ENCODE results near the gene IZUMO4. TPM values are rescaled to one million over a fixed set of nuclear protein-coding genes. Genes with fewer than 3 reads are reported as not detected.
"Not testable (repeated sequence)": the region's sequence is repeated elsewhere in the genome, so short reads cannot be mapped to it uniquely, and the experiment has no call there.

The IZUMO4 gene
- total RNA-seq, 1 donor from 2014 or later: not detected

DNA sequence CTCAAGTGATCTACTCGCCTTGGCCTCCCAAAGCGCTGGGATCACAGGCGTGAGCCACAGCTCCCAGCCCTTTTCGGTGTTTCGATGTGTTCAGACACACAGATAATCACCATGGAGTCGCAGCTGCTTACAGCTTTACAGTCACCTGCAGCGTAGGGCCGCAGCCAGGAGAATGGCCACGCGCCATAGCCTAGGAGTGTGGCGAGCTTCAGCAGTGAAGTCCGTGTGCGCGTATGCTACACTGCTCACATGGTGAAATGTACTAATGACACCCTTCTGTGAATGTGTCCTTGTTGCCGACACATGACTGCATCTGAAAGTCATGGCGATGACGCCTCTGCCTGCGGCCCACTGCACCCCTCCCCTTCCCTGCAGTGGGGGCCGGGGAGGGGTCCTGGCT is 31.0 kb downstream of the IZUMO4 start:
- no peak overlapping the region for H3K4me3 ChIP-seq
- no peaks in the 10 kb centered on the region for H3K36me3 Mint-ChIP-seq
- no peak overlapping the region for H3K27ac Mint-ChIP-seq
- DNase-seq (ENCODE audit: low spot score): no peak
- peaks cover 62% of the 10 kb centered on the region for H4K20me1 ChIP-seq (ENCODE audit: low read depth)
- H3K27me3 ChIP-seq: no peaks in the 10 kb centered on the region
- H3K27ac ChIP-seq: no peak overlapping the region
- H3K9me3 ChIP-seq (ENCODE audit: low read depth): no peaks in the 10 kb centered on the region
- H2AFZ ChIP-seq (replicated peaks): no peak overlapping the region
- peaks cover 4% of the 10 kb centered on the region for H3F3A ChIP-seq (ENCODE audit: low read depth)
- H3K79me2 ChIP-seq (ENCODE audit: low read depth): peaks cover 17% of the 10 kb centered on the region
- no peak overlapping the region for H3K9ac ChIP-seq
- TF ChIP-seq EZH2phosphoT487 (IDR thresholded peaks at IDR 0.05): no peak
- TF ChIP-seq EZH2 (IDR thresholded peaks at IDR 0.05): no peak
- TF ChIP-seq, protein P1, sequence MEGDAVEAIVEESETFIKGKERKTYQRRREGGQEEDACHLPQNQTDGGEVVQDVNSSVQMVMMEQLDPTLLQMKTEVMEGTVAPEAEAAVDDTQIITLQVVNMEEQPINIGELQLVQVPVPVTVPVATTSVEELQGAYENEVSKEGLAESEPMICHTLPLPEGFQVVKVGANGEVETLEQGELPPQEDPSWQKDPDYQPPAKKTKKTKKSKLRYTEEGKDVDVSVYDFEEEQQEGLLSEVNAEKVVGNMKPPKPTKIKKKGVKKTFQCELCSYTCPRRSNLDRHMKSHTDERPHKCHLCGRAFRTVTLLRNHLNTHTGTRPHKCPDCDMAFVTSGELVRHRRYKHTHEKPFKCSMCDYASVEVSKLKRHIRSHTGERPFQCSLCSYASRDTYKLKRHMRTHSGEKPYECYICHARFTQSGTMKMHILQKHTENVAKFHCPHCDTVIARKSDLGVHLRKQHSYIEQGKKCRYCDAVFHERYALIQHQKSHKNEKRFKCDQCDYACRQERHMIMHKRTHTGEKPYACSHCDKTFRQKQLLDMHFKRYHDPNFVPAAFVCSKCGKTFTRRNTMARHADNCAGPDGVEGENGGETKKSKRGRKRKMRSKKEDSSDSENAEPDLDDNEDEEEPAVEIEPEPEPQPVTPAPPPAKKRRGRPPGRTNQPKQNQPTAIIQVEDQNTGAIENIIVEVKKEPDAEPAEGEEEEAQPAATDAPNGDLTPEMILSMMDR (IDR thresholded peaks at IDR 0.05): no peak
- H3K27me3 Mint-ChIP-seq (ENCODE audit: insufficient read depth, low read depth): no peaks in the 10 kb centered on the region
- H3K4me1 Mint-ChIP-seq: no peaks in the 10 kb centered on the region
- no peaks in the 10 kb centered on the region for H3K36me3 ChIP-seq
- no peak overlapping the region for H3K4me3 Mint-ChIP-seq
- H3K9me3 Mint-ChIP-seq: no peaks in the 10 kb centered on the region
- no peak overlapping the region for H3K4me2 ChIP-seq
- no peaks in the 10 kb centered on the region for H3K4me1 ChIP-seq

DNA sequence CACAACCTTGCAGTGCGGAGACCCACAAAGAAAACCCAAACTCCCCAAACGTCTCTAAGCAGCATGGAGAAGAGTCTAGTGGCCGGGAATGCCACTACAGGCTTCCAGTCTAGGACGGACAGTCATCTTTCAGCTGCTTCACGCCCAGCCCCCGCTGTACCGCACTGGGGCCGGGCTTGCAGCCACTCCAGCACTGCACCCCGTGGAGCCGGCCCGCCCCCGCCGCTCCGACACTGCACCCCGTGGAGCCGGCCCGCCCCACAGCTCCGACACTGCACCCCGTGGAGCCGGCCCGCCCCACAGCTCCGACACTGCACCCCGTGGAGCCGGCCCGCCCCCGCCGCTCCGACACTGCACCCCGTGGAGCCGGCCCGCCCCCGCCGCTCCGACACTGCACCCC is 31.5 kb downstream of the IZUMO4 start:
- H3K36me3 ChIP-seq; H3K27me3 ChIP-seq; H3F3A ChIP-seq (ENCODE audit: low read depth); H3K4me3 Mint-ChIP-seq; H3K9me3 Mint-ChIP-seq; H3K4me2 ChIP-seq; H3K9me3 ChIP-seq (ENCODE audit: low read depth); H3K27ac Mint-ChIP-seq; H3K4me3 ChIP-seq; H3K27ac ChIP-seq; H3K4me1 ChIP-seq; H3K4me1 Mint-ChIP-seq; H3K27me3 Mint-ChIP-seq (ENCODE audit: insufficient read depth, low read depth); H3K36me3 Mint-ChIP-seq; H2AFZ ChIP-seq (replicated peaks); DNase-seq (ENCODE audit: low spot score); H3K9ac ChIP-seq: not testable (repeated sequence)
- Histone ChIP-seq H3K79me2 (ENCODE audit: low read depth) (peaks cover 17% of the 10 kb centered on the region), H4K20me1 (ENCODE audit: low read depth) (peaks cover 57% of the 10 kb centered on the region)

DNA sequence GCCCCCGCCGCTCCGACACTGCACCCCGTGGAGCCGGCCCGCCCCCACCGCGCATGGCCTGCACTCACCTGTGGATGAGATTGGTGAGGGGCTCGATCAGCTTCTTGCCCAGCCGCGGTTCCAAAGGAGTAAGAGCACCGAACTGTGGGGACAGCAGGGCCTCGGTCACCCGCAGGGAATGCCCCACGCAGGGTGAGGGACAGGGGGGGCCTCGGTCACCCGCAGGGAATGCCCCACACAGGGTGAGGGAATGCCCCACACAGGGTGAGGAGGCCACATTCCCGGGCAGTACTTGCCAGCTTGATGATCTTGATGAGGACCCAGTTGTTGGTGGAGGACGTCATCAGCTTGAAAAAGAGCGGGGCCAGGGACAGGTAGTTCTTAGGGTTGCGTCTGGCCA is 32.3 kb downstream of the IZUMO4 start:
- Mint-ChIP-seq H3K36me3 (peaks cover 3% of the 10 kb centered on the region), H3K27me3 (ENCODE audit: insufficient read depth, low read depth) (no peaks in the 10 kb centered on the region), H3K27ac (no peak overlapping the region), H3K4me1 (no peaks in the 10 kb centered on the region), H3K9me3 (no peaks in the 10 kb centered on the region), H3K4me3 (no peak overlapping the region)
- H4K20me1 ChIP-seq (ENCODE audit: low read depth): peaks cover 52% of the 10 kb centered on the region
- H3F3A ChIP-seq (ENCODE audit: low read depth): peaks cover 4% of the 10 kb centered on the region
- no peak overlapping the region for H3K9ac ChIP-seq
- no peak overlapping the region for H3K4me2 ChIP-seq
- no peaks in the 10 kb centered on the region for H3K36me3 ChIP-seq
- H3K4me3 ChIP-seq: no peak overlapping the region
- no peaks in the 10 kb centered on the region for H3K27me3 ChIP-seq
- H3K27ac ChIP-seq: no peak overlapping the region
- no peaks in the 10 kb centered on the region for H3K4me1 ChIP-seq
- H3K79me2 ChIP-seq (ENCODE audit: low read depth): peaks cover 21% of the 10 kb centered on the region
- DNase-seq (ENCODE audit: low spot score): no peak
- no peak overlapping the region for H2AFZ ChIP-seq (replicated peaks)
- H3K9me3 ChIP-seq (ENCODE audit: low read depth): no peaks in the 10 kb centered on the region
- TF ChIP-seq, protein P1 (IDR thresholded peaks at IDR 0.05): no peak
- TF ChIP-seq EZH2phosphoT487 (IDR thresholded peaks at IDR 0.05): no peak
- no peak for TF ChIP-seq EZH2 (IDR thresholded peaks at IDR 0.05)

DNA sequence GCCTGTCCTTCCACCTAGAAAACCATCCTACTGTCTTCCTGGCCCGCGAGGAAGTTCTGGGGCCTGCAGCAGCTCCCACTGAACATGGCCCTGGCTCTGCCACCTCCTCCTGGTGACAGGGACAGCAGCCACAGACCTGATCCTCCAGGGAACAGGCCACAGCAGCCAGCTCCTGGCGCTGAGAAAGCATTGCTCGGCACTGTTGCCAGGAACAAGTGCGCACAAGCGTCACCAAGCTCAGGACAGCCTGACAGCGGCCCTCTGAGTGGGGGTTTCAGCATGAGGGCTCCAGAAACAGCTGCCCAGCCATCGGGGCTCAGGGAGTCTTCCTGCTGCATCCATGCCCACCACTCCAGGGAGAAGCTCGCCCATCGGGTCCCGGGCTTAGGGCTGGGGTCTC is 32.8 kb downstream of the IZUMO4 start:
- H3K4me2 ChIP-seq: no peak overlapping the region
- H3K79me2 ChIP-seq (ENCODE audit: low read depth): peaks cover 25% of the 10 kb centered on the region
- peaks cover 49% of the 10 kb centered on the region for H4K20me1 ChIP-seq (ENCODE audit: low read depth)
- no peaks in the 10 kb centered on the region for H3K27me3 Mint-ChIP-seq (ENCODE audit: insufficient read depth, low read depth)
- no peak overlapping the region for H3K27ac ChIP-seq
- H3F3A ChIP-seq (ENCODE audit: low read depth): no peaks in the 10 kb centered on the region
- no peak overlapping the region for H3K4me3 ChIP-seq
- H3K4me3 Mint-ChIP-seq: no peak overlapping the region
- no peaks in the 10 kb centered on the region for H3K27me3 ChIP-seq
- TF ChIP-seq EZH2phosphoT487 (IDR thresholded peaks at IDR 0.05) (no peak), EZH2 (IDR thresholded peaks at IDR 0.05) (no peak)
- TF ChIP-seq, protein P1 (IDR thresholded peaks at IDR 0.05): no peak
- no peaks in the 10 kb centered on the region for H3K4me1 ChIP-seq
- peaks cover 3% of the 10 kb centered on the region for H3K36me3 Mint-ChIP-seq
- H3K9me3 Mint-ChIP-seq: no peaks in the 10 kb centered on the region
- H3K4me1 Mint-ChIP-seq: no peaks in the 10 kb centered on the region
- H3K9ac ChIP-seq: no peak overlapping the region
- no peak overlapping the region for H3K27ac Mint-ChIP-seq
- no peak overlapping the region for H2AFZ ChIP-seq (replicated peaks)
- DNase-seq (ENCODE audit: low spot score): no peak
- H3K9me3 ChIP-seq (ENCODE audit: low read depth): no peaks in the 10 kb centered on the region
- H3K36me3 ChIP-seq: no peaks in the 10 kb centered on the region

All from neural progenitor cell (in vitro differentiated cells).